Uterus (tissue), 4 donors: ENCODE results near the gene CUBN. TPM values are rescaled to one million over a fixed set of nuclear protein-coding genes. Genes with fewer than 3 reads are reported as not detected.

Experiments used
- DNase-seq, 2 donors: peaks; one replicate each; pipeline ENCODE4 v3.0.0-alpha.2; 2019 to 2020
- H3K27ac ChIP-seq, 2 donors: fragments of 200-600 bp; sonication (generic); 1 replicate in 1 of 2; 2 replicates in 1 of 2; pipeline ENCODE4 v1.5.1; 2016 to 2018
- H3K27me3 ChIP-seq, 2 donors: fragments of 200-600 bp; sonication (generic); one replicate each; pipeline ENCODE4 v1.5.1; 2018 to 2019; ENCODE audit warnings: control low read depth in 1 of 2
- H3K36me3 ChIP-seq, 2 donors: fragments of 200-600 bp; sonication (generic); one replicate each; pipeline ENCODE4 v1.5.1; 2019; ENCODE audit warnings: control low read depth in 1 of 2
- H3K4me1 ChIP-seq, 2 donors: fragments of 200-600 bp; sonication (generic); one replicate each; pipeline ENCODE4 v1.5.1; 2018 to 2019; ENCODE audit warnings: control low read depth in 1 of 2
- H3K4me3 ChIP-seq, 2 donors: fragments of 200-600 bp; sonication (generic); 1 replicate in 1 of 2; 2 replicates in 1 of 2; pipeline ENCODE4 v1.5.1; 2018 to 2019; ENCODE audit warnings: mild to moderate bottlenecking in 1 of 2
- H3K9me3 ChIP-seq, 2 donors: fragments of 200-600 bp; sonication (generic); one replicate each; pipeline ENCODE4 v1.5.1; 2019; ENCODE audit warnings: control low read depth in 1 of 2
- POLR2A ChIP-seq, 2 donors: fragments of 450-650 bp; IDR thresholded peaks; one replicate each; pipeline ENCODE4 v1.6.1; 2016; ENCODE audit warnings: antibody characterized with exemption in 2 of 2, mild to moderate bottlenecking in 1 of 2, moderate library complexity in 1 of 2
- intact Hi-C: fragments of 100-400 bp; cut with DNase I; formaldehyde crosslinking; loops from one replicate; pipeline ENCODE4 v1.15.1; 2023; ENCODE audit warnings: low total_unique reads
- total RNA-seq, 4 donors: library from RNA; depleted of rRNA in 3 of 4; stranded (reverse); fragments of >200 nt in 3 of 4; gene quantifications; one replicate each; pipeline versions ENCODE4 v1.1.0 to v1.2.4, GENCODE V29; 2014 to 2023
- TF ChIP-seq, protein P1 (sequence below), 4 experiments: fragments of 200-600 bp in 2 of 4; fragments of 450-650 bp in 2 of 4; sonication (generic) in 2 of 4; IDR thresholded peaks; one replicate each; pipeline ENCODE4 v1.5.1; 2016 to 2019; ENCODE audit warnings: antibody characterized with exemption in 4 of 4, mild to moderate bottlenecking in 2 of 4, moderate library complexity in 1 of 4
- donor health status: DM: yes; HTN: yes; CAD: no.

CUBN gene
- total RNA-seq, 4 donors from 2014 or later: 3.5 to 9.5 (median 5.1) TPM

DNA sequence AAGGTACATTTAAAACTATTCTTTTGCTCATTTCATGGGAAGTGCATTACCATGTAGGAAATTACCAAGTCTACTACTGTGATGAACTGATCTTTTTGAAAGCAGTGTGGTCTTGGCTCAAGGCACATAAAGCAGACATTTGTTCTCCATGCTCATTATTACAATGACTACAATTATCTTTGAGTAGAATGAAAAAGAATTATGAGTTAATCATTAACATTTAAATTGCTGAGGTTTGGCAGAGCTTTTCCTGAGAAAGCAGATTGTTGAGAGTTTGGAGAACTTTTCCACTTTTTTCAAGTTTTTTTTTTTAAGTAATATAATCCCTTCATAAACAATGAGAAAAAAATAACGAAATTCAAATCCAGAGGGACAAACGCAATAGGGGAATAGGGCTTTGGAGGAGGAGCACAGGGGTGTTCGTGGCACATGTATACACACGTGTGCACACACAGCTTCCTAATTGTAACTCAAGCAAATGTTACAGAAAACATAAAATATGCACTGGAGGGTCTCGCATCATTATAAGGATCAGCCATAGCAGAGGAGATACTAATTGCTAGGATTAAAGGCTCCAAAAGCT lies 8.9 kb upstream of the CUBN start:
- H3K27me3 ChIP-seq: no peaks in the 10 kb centered on the region
- DNase-seq: no peak
- H3K4me1 ChIP-seq: no peaks in the 10 kb centered on the region
- no peak for TF ChIP-seq POLR2A (IDR thresholded peaks at IDR 0.05)
- TF ChIP-seq, protein P1, sequence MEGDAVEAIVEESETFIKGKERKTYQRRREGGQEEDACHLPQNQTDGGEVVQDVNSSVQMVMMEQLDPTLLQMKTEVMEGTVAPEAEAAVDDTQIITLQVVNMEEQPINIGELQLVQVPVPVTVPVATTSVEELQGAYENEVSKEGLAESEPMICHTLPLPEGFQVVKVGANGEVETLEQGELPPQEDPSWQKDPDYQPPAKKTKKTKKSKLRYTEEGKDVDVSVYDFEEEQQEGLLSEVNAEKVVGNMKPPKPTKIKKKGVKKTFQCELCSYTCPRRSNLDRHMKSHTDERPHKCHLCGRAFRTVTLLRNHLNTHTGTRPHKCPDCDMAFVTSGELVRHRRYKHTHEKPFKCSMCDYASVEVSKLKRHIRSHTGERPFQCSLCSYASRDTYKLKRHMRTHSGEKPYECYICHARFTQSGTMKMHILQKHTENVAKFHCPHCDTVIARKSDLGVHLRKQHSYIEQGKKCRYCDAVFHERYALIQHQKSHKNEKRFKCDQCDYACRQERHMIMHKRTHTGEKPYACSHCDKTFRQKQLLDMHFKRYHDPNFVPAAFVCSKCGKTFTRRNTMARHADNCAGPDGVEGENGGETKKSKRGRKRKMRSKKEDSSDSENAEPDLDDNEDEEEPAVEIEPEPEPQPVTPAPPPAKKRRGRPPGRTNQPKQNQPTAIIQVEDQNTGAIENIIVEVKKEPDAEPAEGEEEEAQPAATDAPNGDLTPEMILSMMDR (IDR thresholded peaks at IDR 0.05): no peak
- H3K9me3 ChIP-seq: no peaks in the 10 kb centered on the region
- H3K36me3 ChIP-seq: no peaks in the 10 kb centered on the region
- H3K4me3 ChIP-seq: no peak overlapping the region
- H3K27ac ChIP-seq: no peak overlapping the region
- intact Hi-C loops: no loop called here

DNA sequence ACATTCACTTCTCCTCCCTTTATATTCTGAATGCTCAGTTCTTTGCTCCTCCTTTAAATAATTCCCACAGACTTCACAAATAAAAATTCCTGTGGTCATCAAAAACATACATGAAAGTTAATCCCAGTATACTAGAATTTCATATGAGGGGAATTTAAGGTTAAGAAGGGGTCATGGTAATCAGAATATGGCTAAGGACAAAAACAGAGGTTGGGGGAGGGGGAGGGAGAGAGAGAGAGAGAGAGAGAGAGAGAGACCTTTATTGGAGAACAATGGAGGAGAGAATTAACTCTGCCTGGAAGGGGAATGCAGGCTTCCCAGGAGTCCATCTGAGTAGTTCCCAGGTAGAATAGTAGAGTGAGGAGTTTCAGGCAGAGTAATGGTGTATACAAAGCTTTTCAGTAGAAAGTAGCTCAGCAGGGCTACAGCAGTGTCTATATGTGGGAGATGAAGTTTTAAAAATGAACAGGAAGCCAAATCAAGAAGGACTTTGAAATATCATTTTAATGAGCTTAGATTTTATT lies 5.2 kb upstream of the CUBN start:
- H3K9me3 ChIP-seq: no peaks in the 10 kb centered on the region
- DNase-seq: no peak
- intact Hi-C loops: no loop called here
- TF ChIP-seq POLR2A (IDR thresholded peaks at IDR 0.05): no peak
- TF ChIP-seq, protein P1 (IDR thresholded peaks at IDR 0.05): no peak
- no peaks in the 10 kb centered on the region for H3K4me1 ChIP-seq
- H3K27me3 ChIP-seq: no peaks in the 10 kb centered on the region
- no peak overlapping the region for H3K27ac ChIP-seq
- no peaks in the 10 kb centered on the region for H3K36me3 ChIP-seq
- H3K4me3 ChIP-seq: no peak overlapping the region

DNA sequence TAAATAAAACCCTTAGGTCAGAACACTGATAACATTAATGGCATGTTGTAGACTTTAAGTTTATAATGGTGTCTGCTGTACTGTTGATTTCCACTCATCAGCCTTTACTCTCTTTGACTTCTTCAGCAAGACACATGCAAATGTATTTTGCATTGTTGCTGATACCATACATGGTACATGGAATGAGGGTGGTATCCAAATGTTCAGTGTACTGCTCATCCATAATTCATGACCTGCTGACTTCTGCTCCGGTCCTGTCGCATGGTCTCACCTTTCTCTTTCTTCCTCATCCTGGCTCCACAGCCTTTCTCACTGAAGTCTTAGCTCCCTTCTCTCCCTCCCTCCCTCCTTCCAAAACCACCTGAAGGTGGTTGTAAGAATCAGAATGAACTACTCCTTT lies 4.7 kb upstream of the CUBN start:
- no peak for DNase-seq
- TF ChIP-seq POLR2A (IDR thresholded peaks at IDR 0.05): no peak

DNA sequence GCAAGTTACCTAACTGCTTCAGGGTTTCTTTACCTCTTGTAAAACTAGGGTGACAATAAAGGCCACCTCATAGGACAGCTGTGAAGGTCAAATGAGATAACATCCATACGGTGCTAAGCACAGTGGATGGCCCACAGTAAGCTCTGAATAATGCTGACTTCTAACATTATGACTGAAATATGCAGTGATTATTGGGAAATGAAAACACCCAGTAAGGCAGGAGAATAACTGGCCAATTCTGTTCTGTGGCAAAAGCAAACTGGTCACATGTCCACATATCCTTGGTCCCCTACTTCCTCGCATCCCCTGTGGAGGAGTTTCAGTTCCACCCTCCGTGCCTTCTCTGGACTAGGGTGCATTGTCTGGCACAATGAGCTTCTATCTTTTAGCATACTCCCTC lies 1.4 kb downstream of the CUBN start:
- DNase-seq: no peak
- Histone ChIP-seq H3K36me3 (no peaks in the 10 kb centered on the region), H3K4me3 (no peak overlapping the region), H3K27ac (no peak overlapping the region), H3K9me3 (no peaks in the 10 kb centered on the region), H3K4me1 (no peaks in the 10 kb centered on the region), H3K27me3 (no peaks in the 10 kb centered on the region)
- intact Hi-C loops: no loop called here
- no peak for TF ChIP-seq POLR2A (IDR thresholded peaks at IDR 0.05)
- TF ChIP-seq, protein P1 (IDR thresholded peaks at IDR 0.05): no peak

More for the DNA sequence above, 4.7 kb upstream of the CUBN start:
- Histone ChIP-seq H3K27ac (no peak overlapping the region), H3K9me3 (no peaks in the 10 kb centered on the region), H3K4me3 (no peak overlapping the region), H3K4me1 (no peaks in the 10 kb centered on the region), H3K27me3 (no peaks in the 10 kb centered on the region), H3K36me3 (no peaks in the 10 kb centered on the region)
- intact Hi-C loops: no loop called here

DNA sequence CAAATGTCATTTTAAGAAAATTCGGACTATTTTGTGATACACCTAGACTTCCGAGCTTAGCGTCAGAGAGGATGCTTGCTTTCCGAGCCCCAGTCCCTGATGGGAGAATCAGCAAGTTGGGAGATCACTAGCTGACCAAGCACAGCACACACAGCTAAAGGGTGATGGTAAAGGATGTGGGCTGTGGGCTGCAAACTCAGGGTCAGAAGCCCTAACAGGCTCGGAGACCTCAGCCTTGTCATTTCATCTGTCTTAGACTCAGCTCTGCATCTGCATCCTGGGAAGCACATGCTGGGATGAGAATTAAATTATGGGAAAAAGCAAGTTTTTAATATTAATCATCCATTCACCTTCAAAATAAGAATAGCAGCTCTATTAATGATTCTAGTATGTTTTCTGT lies 3.3 kb downstream of the CUBN start:
- TF ChIP-seq, protein P1 (IDR thresholded peaks at IDR 0.05): no peak
- no peak for TF ChIP-seq POLR2A (IDR thresholded peaks at IDR 0.05)
- Histone ChIP-seq H3K4me3 (no peak overlapping the region), H3K36me3 (no peaks in the 10 kb centered on the region), H3K4me1 (no peaks in the 10 kb centered on the region), H3K27ac (no peak overlapping the region), H3K27me3 (no peaks in the 10 kb centered on the region), H3K9me3 (no peaks in the 10 kb centered on the region)
- DNase-seq: no peak
- intact Hi-C loops: no loop called here
